Embryonic facial prominence (tissue), 1 donor: ENCODE measurements around the gene ZGLP1.

Experiments used
- DNase-seq: peaks from one replicate; pipeline ENCODE4 v3.0.0-alpha.2; 2016; ENCODE audit errors: extremely low spot score

Gene ZGLP1

DNA sequence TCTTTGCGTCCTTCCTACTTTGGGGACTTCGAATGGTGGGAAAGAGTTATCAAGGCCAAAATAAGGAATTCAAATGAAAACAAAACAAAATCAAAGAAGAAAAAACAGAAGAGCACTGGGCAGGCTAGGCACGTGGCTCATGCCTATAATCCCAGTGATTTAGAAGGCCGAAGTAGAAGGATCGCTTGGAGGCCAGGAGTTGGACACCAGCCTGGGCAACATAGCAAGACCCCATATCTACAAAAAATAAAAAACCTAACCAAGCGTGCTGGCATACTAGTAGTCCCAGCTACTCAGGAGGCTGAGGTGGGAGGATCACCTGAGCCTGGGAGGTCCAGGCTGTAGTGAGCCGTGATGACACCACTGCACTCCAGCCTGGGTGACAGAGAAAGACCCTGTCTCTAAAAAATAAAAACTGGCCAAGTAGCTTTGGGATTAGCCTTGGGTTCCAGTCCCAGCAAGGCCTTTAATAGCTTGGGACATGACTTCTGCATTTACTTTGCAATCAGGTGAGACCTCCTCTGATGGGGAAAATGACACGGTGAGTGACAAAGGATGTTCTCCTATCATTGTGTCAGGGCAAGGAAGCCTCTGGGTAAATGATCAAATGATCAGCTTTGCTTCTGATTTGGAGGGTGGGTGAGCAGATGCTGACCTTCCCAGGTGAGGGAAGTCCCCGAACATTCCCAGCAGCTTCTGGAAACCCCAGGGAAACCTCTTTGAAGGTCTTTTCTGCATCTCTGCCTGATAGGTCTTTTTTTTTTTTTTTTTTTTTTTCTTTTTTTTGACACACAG lies 31.6 kb downstream of the ZGLP1 start:
- no peak for DNase-seq

DNA sequence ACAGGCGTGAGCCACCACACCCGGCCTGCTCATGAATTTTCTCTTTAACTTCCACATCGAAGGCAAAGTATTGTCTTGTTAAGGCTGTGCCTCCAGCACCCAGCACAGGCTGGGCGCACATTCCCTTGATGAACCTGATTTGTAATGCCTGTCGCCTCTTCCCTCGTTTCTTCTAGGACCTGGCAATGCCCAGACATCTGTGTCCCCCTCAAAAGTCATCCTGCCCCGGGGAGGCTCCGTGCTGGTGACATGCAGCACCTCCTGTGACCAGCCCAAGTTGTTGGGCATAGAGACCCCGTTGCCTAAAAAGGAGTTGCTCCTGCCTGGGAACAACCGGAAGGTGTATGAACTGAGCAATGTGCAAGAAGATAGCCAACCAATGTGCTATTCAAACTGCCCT lies 35.0 kb downstream of the ZGLP1 start:
- no peak for DNase-seq

DNA sequence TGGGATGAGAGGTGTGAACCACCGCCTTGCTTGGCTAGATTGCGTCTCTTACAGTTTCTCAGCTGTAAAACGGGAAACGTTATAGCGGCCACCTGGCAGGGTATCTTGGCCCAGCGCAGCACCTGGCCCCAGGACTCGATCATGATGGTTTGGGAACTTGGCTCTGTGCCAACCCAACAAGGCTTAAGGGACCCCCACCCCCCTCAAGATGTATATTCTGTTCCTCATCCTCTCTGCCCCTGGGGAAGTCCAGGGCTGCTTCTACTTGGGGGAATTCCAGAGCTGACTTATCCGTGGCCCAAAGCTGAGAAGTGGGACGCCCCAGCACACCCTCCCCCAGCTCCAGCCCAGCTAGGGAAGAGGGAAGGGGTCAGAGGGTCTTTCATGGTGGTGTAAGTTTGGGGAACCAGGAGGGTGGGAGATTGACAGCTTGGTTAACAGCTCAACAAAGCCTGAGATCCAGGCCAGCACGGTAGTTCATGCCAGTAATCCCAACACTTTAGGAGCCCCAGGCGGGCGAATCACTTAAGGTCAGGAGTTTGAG lies 38.0 kb downstream of the ZGLP1 start:
- no peak for DNase-seq

DNA sequence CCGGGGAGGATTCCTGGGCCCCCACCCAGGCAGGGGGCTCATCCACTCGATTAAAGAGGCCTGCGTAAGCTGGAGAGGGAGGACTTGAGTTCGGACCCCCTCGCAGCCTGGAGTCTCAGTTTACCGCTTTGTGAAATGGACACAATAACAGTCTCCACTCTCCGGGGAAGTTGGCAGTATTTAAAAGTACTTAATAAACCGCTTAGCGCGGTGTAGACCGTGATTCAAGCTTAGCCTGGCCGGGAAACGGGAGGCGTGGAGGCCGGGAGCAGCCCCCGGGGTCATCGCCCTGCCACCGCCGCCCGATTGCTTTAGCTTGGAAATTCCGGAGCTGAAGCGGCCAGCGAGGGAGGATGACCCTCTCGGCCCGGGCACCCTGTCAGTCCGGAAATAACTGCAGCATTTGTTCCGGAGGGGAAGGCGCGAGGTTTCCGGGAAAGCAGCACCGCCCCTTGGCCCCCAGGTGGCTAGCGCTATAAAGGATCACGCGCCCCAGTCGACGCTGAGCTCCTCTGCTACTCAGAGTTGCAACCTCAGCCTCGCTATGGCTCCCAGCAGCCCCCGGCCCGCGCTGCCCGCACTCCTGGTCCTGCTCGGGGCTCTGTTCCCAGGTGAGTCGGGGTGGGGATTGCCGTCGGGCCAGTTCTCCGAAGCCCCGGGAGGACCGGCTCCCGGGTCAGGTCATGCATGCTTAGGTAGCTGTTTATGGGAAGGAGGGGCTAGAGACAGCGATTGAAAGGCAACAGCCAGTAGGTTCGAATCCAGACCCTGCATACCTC lies 38.8 kb downstream of the ZGLP1 start, which contains the start of gene ICAM1:
Gene ICAM1, plus strand, starts transcription at position 505 of the 779 bp plus-strand sequence. Its CDS starts 40 bp downstream, at position 545.
- DNase-seq: no peak

DNA sequence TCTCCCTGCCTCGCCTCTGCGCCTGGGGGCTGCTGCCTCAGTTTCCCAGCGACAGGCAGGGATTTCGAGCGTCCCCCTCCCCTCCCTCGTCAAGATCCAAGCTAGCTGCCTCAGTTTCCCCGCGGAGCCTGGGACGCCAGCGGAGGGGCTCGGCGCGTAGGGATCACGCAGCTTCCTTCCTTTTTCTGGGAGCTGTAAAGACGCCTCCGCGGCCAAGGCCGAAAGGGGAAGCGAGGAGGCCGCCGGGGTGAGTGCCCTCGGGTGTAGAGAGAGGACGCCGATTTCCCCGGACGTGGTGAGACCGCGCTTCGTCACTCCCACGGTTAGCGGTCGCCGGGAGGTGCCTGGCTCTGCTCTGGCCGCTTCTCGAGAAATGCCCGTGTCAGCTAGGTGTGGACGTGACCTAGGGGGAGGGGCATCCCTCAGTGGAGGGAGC lies 39.4 kb downstream of the ZGLP1 start:
- DNase-seq: no peak

DNA sequence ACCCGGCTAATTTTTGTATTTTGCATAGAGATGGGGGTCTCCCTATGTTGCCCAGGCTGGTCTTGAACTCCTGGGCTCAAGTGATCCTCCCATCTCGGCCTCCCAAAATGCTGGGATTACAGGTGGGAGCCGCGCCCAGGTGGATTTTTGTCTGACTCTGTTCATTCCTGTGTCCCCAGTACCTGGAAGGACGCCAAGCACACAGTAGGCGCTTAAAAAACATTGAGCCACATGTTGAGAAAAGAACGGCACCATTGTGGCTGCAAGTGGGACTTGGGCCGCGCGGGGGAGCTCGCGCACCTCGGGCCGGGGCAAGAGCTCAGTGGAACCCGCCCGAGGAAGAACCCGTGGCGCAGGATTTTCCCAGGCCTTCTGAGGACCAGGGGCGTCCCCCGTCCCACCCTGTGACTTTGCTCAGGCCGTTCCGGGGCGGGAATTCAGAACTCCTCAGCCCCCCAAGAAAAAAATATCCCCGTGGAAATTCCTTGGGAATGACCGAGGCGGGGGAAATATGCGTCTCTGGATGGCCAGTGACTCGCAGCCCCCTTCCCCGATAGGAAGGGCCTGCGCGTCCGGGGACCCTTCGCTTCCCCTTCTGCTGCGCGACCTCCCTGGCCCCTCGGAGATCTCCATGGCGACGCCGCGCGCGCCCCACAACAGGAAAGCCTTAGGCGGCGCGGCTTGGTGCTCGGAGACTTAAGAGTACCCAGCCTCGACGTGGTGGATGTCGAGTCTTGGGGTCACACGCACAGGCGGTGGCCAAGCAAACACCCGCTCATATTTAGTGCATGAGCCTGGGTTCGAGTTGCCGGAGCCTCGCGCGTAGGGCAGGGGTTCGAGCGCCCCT lies 40.1 kb downstream of the ZGLP1 start:
- no peak for DNase-seq

DNA sequence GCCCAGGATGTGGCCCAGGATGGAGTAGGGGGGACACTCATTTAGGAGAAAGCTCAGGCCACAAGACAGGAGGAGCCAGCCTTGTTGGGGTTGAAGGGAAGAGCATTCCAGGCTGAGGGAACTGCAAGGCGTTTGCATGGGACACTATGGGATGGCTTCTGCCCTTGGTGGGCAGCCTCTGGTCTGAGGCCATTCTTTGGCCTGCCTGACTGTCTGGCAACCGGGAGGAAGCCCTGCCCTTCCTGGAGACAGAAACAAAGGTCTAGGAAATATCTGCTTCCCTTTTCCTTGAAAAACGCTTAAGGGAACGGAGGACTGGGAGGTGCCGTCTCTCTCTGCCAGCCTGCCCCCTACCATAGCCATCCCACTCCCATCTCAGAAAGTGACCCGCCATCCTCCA lies 41.5 kb downstream of the ZGLP1 start:
- no peak for DNase-seq

DNA sequence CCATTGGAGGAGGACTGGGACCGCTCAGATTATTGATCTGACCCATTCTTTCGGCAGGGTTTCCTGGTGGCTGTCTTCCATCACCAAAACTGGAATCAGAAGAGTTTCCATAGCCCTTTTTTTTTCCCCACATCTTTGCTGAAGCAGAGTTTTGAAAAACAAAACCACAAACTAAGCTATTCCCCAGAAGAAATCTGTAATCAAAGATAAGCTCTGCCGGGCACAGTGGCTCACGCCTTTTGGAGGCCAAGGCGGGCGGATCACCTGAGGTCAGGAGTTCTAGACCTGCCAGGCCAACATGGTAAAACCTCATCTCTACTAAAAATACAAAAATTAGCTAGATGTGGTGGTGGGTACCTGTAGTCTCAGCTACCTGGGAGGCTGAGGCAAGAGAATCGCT lies 42.9 kb downstream of the ZGLP1 start:
- no peak for DNase-seq

DNA sequence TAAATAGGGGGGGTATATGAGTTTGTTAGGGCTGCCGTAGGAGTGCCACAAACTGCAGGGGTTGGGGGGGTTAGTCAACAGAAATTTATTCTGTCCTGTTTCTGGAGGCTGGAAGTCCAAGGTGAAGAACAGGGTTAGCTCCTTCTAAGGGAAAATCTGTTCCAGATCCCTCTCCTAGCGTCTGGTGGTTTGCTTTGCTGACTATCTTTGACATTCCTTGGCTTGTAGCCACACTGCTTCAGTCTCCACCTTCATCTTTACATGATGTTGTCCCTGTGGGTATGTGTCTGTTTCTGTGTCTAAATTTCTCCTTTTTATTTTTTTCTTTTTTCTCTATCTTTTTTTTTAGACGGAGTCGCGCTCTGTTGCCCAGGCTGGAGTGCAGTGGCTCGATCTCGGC lies 46.8 kb downstream of the ZGLP1 start:
- no peak for DNase-seq

DNA sequence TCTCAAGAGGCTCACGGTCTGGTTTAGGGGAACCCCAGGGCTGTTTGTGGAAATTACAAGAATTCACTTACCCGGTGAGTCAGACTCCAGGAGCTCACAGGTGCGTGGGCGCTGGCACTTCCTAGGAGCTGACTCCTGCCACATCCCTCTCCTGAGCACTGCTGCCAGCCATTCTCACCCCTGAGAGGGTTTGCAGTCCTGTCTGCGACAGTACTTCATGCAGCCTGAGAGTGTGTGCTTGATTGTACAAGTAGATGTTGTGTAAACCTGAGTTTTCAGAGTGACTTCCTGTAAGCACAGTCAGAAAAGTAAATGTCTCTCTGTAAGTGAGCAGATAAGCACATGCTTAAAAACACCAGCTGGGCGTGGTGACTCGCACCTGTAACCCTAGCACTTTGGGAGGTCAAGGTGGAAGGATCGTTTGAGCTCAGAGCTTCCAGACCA lies 49.5 kb downstream of the ZGLP1 start:
- no peak for DNase-seq

DNA sequence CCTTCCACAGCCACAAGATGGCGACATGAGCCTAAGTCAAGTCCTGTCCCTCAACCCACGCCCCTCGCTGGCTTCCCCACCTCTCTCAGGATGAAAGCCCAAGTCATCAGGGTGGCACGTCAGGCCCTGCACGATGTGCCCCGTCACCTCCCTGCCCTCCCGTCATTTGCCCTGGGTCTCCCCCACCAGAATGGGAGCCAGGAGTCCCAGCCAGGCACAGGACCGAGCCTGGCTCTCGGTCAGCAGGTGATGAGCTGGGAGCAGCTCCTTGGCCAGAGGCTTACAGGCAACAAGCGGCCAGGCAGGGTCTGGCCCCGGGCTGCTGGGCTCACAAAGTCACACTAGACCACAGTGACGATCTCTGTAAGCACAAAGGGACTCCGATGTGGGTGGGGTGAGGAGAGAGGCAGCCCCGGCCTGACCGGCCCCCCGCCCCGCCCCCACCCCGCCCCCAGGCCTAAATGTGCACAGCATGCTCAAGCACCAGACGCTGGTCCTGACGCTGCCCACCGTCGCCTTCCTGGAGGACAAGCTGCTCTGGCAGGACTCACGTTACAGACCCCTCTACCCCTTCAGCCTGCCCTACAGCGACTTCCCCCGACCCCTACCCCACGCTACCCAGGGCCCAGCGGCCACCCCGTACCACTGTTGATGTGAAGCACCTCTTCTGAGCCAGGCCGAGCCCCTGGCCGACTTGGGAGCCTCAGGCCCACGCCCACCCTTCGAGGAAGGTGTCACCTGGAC lies 50.3 kb downstream of the ZGLP1 start:
- no peak for DNase-seq

DNA sequence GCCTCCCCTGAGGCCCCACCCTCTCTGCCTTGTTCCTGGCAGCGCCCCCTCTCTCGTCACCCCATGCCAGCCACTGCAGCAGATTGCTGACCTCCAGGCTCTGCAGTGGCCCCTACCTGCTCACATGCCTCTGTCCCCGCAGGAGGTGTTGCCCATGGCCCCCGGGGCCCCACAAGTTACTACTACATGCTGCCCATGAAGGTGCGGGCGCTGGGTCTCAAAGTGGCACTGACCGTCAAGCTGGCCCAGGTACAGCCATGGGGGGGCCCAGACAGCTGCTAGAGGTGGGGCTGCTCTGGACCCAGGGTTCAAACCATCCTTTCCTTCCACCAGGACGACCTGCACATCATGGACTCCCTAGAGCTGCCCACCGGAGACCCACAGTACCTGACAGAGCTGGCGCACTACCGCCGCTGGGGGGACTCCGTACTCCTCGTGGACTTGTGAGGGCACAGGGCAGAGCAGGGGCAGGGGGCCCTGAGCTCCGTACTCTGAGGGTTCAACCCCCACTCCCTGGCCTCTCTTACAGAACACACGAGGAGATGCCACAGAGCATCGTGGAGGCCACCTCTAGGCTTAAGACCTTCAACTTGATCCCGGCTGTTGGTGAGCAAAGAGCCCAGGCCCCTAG lies 51.4 kb downstream of the ZGLP1 start:
- DNase-seq: no peak

DNA sequence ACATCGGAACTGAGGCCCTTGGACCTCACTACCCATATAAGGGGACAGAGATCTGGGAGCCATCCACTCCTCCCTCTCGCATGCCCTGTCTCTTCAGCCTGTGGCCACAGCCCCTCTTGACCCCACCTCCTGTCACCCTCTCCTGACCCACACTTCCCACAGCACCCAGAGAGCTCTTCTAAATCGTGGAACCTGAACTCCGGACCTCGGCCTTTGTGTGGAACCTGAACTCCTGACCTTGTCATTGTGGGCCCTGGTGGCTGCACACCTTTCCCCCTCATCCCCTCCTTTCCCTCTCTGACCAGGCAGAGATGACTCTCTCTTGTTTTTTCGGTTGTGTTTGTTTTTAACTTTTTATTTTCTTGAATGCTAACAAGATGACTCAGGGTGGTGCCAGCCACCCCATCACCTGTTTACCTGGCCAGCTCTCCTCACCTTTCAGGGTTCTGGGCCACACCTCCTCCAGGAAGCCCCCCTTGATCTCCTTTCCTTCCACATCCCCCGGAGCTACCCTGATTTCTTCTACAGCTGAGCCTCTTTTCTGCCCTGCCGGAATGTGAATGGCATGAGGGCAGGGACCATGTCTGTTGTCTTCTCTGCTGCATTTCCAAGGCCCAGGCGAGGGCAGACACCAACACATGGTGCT lies 52.5 kb downstream of the ZGLP1 start:
- DNase-seq: no peak

DNA sequence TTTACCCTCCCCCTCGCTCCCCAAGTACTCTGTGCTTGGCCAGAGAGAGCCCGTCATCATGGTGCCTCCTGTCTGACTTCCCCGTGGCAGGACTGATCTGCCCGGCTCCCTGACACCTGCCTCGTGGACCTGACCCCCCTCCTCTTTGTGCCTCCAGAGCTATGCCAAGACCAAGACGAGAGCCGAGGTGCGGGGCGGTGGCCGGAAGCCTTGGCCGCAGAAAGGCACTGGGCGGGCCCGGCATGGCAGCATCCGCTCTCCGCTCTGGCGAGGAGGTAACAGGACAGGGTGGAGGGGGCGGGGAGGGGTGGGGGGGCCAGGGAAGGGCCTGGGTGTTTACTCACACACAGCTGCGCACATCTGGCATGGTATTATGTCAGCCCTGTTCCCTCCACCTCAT lies 53.1 kb downstream of the ZGLP1 start:
- no peak for DNase-seq

DNA sequence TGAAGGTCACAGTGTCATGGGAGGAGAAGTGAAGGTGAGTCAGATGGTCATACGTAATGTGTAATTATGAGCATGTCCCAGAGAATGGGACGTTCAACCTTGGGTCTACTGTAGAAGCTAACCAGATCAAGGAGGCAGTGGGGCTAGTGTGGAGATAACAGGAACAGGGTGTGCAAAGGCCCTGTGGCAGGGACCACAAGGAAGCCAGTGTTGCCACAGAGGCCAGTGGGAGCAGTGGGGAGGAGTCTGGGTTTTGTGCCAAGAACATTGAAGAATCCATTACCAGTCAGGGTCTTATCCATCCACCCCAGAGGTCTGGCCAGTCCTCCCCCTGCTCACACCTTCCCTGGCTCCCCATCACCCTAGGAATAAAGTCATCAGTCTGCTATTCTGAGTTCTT lies 54.3 kb downstream of the ZGLP1 start:
- no peak for DNase-seq
